ENCODE results near the gene C4orf36.
A peak's percentile ranks its signal among the peaks of the same experiment; 100 is the strongest.

C4orf36 gene

GRCh38 chr4:86891762-86892635 is at the start of gene C4orf36:
Gene C4orf36 (minus strand): TSS chr4:86892422. CDS start chr4:86891520, 902 bp downstream.
- DNase-seq, result no peak

GRCh38 chr4:86940920-86941460 is 48.8 kb upstream of the C4orf36 start:
- DNase-seq, result no peak

GRCh38 chr4:86939729-86940575 is 47.7 kb upstream of the C4orf36 start:
- DNase-seq, result no peak

- no peak for DNase-seq
These were observed 46.7 kb upstream of the C4orf36 start for GRCh38 chr4:86938771-86939520.

GRCh38 chr4:86935853-86936733 is 43.9 kb upstream of the C4orf36 start:
- DNase-seq, result peak; percentile 65

GRCh38 chr4:86935566-86935852 is 43.3 kb upstream of the C4orf36 start:
- DNase-seq, result no peak

- DNase-seq, result peak; percentile 75
These were observed 42.7 kb upstream of the C4orf36 start, which contains the start of gene AFF1 for GRCh38 chr4:86934771-86935565. Gene AFF1 (plus strand): TSS chr4:86935011. CDS start chr4:86948534, 13,523 bp downstream.

- no peak for DNase-seq
These were observed 42.0 kb upstream of the C4orf36 start for GRCh38 chr4:86934147-86934770.

- DNase-seq, result no peak
These were observed 36.4 kb upstream of the C4orf36 start for GRCh38 chr4:86928400-86929255.

GRCh38 chr4:86927843-86928395 is 35.7 kb upstream of the C4orf36 start:
- DNase-seq, result no peak

GRCh38 chr4:86926435-86927086 is 34.3 kb upstream of the C4orf36 start:
- DNase-seq, result no peak

- no peak for DNase-seq
These were observed 32.6 kb upstream of the C4orf36 start for GRCh38 chr4:86924811-86925210.

- DNase-seq, result no peak
These were observed 29.5 kb upstream of the C4orf36 start for GRCh38 chr4:86921608-86922252.

GRCh38 chr4:86919561-86920223 is 27.5 kb upstream of the C4orf36 start:
- no peak for DNase-seq

GRCh38 chr4:86918539-86919072 is 26.4 kb upstream of the C4orf36 start:
- DNase-seq, result no peak

- no peak for DNase-seq
These were observed 25.2 kb upstream of the C4orf36 start for GRCh38 chr4:86917212-86918039.
